Body of pancreas (tissue), 4 donors: Measurements from ENCODE around the gene FGF8. TPM values are rescaled to one million over a fixed set of nuclear protein-coding genes. Genes with fewer than 3 reads are reported as not detected.

Experiments
- ATAC-seq: fragments of 150-250 bp; one replicate; pipeline ENCODE4 v1.9.1; 2016
- DNase-seq, 4 donors: peaks; one replicate each; pipeline ENCODE4 v3.0.0-alpha.2; 2019
- H3K27ac ChIP-seq, 4 donors: fragments of 200-600 bp; sonication (generic); 1 replicate in 3 of 4; 2 replicates in 1 of 4; pipeline versions ENCODE4 v1.5.1 to v1.6.1; 2016 to 2019; ENCODE audit warnings: mild to moderate bottlenecking in 1 of 4, mixed read lengths in 1 of 4, moderate library complexity in 1 of 4
- H3K27me3 ChIP-seq, 2 donors: fragments of 200-600 bp; sonication (generic); one replicate each; pipeline ENCODE4 v1.6.0; 2016; ENCODE audit warnings: mild to moderate bottlenecking in 1 of 2
- H3K36me3 ChIP-seq, 2 donors: fragments of 200-600 bp; sonication (generic); replicated peaks in 1 of 2; 2 replicates each; pipeline ENCODE4 v1.5.1; 2016; ENCODE audit warnings: low read depth in 2 of 2; ENCODE audit not compliant: insufficient read depth in 1 of 2
- H3K4me1 ChIP-seq: fragments of 200-600 bp; sonication (generic); one replicate; pipeline ENCODE4 v1.6.0; 2016
- H3K4me3 ChIP-seq, 2 donors: fragments of 200-600 bp; sonication (generic); 1 replicate in 1 of 2; 2 replicates in 1 of 2; pipeline ENCODE4 v1.5.1; 2016 to 2019
- H3K9me3 ChIP-seq, 3 donors: fragments of 200-600 bp; sonication (generic); 1 replicate in 2 of 3; 2 replicates in 1 of 3; pipeline ENCODE4 v1.5.1; 2016
- POLR2A ChIP-seq, 3 donors: fragments of 450-650 bp; IDR thresholded peaks; one replicate each; pipeline ENCODE4 v1.6.1; 2016; ENCODE audit warnings: antibody characterized with exemption in 3 of 3, mild to moderate bottlenecking in 2 of 3
- WGBS, 2 donors: methylation state at CpG; one replicate each; pipeline ENCODE4 v1.1.5; 2017; 5-methylcytosine and 5-hydroxymethylcytosine counted together
- intact Hi-C: fragments of 100-400 bp; cut with DNase I; formaldehyde crosslinking; loops from one replicate; pipeline ENCODE4 v1.15.1; 2023
- total RNA-seq, 2 donors: library from RNA; depleted of rRNA; stranded (reverse); fragments of >200 nt; gene quantifications; one replicate each; pipeline ENCODE4 v1.1.0, GENCODE V29; 2016
- TF ChIP-seq, protein P1 (sequence below), 7 experiments: fragments of 450-650 bp in 4 of 7; fragments of 200-600 bp in 3 of 7; sonication (generic) in 3 of 7; IDR thresholded peaks; one replicate each; pipeline ENCODE4 v1.5.1; 2016 to 2019; ENCODE audit warnings: antibody characterized with exemption in 7 of 7

FGF8 gene
- total RNA-seq, 2 donors from 2014 or later, result not detected

DNA sequence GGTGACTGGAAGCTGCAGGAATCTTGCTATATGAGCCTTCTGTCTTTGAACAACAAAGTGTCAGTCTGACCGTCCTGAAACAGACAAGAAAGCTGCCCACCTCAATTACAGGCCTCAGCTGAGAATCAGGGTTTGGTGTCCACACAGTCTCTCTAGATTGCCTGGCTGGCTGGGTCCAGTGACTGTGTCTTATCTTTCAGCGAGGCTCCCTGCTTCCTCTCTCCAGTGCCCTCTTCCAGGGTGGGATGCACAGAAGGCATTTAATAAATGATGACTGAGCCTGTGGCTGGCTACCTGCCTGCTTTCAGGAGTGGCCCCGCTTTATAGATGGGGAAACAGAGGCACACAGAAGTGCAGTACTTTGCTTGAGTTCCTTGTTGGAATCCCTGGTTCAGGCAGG lies 27.4 kb downstream of the FGF8 start:
- H3K27ac ChIP-seq, result no peak overlapping the region
- no peak for DNase-seq
- ATAC-seq, result no peak
- H3K4me1 ChIP-seq, result no peaks in the 10 kb centered on the region
- WGBS, 2 donors, result 84 to 88% methylated on average over 3 of the region's 3 CpGs
- intact Hi-C loops, result no loop called here
- no peak for TF ChIP-seq POLR2A (IDR thresholded peaks at IDR 0.05)
- TF ChIP-seq, protein P1, sequence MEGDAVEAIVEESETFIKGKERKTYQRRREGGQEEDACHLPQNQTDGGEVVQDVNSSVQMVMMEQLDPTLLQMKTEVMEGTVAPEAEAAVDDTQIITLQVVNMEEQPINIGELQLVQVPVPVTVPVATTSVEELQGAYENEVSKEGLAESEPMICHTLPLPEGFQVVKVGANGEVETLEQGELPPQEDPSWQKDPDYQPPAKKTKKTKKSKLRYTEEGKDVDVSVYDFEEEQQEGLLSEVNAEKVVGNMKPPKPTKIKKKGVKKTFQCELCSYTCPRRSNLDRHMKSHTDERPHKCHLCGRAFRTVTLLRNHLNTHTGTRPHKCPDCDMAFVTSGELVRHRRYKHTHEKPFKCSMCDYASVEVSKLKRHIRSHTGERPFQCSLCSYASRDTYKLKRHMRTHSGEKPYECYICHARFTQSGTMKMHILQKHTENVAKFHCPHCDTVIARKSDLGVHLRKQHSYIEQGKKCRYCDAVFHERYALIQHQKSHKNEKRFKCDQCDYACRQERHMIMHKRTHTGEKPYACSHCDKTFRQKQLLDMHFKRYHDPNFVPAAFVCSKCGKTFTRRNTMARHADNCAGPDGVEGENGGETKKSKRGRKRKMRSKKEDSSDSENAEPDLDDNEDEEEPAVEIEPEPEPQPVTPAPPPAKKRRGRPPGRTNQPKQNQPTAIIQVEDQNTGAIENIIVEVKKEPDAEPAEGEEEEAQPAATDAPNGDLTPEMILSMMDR (IDR thresholded peaks at IDR 0.05), result no peak
- H3K4me3 ChIP-seq, result no peak overlapping the region
- H3K27me3 ChIP-seq, result no peaks in the 10 kb centered on the region
- H3K9me3 ChIP-seq, result no peaks in the 10 kb centered on the region
- H3K36me3 ChIP-seq, result no peaks in the 10 kb centered on the region

DNA sequence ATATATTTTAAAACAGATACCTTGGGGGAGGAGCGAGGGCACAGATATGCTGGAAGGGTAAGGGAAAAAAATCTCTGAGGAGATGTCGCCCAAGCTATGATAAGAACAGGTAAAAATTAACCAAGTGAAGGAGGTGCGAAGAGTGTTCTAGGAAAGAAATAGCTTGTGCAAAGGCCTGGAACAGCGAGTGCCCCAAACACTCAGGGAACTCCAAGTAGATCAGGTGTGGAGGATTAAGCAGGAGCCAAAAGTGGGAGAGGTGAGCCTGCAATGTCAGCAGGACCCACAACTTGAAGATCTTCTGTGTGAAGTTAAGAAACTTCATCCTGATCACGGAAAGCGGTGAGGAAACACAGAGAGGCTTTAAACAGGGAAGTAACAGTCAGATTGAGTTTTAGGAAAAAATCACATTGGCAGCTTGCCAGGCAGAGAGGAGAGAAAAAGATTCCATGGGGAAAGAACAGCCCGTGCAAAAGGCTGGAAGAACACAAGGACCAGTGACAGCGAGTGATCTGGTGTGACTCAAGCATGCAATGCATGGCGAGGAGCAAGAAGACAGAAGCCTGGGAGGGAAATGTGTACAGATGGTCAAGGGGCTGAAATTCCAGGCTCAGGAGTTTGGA lies 30.7 kb downstream of the FGF8 start:
- TF ChIP-seq, protein P1 (IDR thresholded peaks at IDR 0.05), result no peak
- TF ChIP-seq POLR2A (IDR thresholded peaks at IDR 0.05), result no peak
- DNase-seq (no peak), ATAC-seq (no peak)
- H3K4me1 ChIP-seq, result no peaks in the 10 kb centered on the region
- 58 to 61% methylated on average over 9 of the region's 9 CpGs for WGBS, 2 donors
- no peaks in the 10 kb centered on the region for H3K36me3 ChIP-seq
- H3K4me3 ChIP-seq, result no peak overlapping the region
- H3K27ac ChIP-seq, result no peak overlapping the region
- H3K9me3 ChIP-seq, result no peaks in the 10 kb centered on the region
- H3K27me3 ChIP-seq, result no peaks in the 10 kb centered on the region
- intact Hi-C loops, result no loop called here

DNA sequence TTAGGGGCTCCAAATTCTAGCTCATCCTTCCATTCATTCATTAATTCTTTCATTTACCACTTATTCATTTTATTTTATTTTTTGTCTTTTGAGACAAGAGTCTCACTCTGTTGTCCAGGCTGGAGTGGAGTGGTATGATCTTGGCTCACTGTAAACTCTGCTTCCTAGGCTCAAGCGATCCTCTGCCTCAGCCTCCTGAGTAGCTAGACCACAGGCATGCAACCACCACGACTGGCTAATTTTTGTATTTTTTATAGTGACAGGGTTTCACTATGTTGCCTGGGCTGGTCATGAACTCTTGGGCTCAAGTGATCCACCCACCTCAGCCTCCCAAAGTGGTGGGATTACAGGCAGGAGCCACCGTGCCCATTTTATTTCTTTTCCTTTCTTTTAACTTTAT lies 31.6 kb downstream of the FGF8 start:
- no peak for TF ChIP-seq POLR2A (IDR thresholded peaks at IDR 0.05)
- TF ChIP-seq, protein P1 (IDR thresholded peaks at IDR 0.05), result no peak
- 74 to 78% methylated on average over 3 of the region's 3 CpGs for WGBS, 2 donors
- no peaks in the 10 kb centered on the region for H3K9me3 ChIP-seq
- DNase-seq, result no peak
- no peak overlapping the region for H3K27ac ChIP-seq
- no peaks in the 10 kb centered on the region for H3K4me1 ChIP-seq
- ATAC-seq, result no peak
- H3K36me3 ChIP-seq, result no peaks in the 10 kb centered on the region
- intact Hi-C loops, result no loop called here
- no peaks in the 10 kb centered on the region for H3K27me3 ChIP-seq
- H3K4me3 ChIP-seq, result no peak overlapping the region

DNA sequence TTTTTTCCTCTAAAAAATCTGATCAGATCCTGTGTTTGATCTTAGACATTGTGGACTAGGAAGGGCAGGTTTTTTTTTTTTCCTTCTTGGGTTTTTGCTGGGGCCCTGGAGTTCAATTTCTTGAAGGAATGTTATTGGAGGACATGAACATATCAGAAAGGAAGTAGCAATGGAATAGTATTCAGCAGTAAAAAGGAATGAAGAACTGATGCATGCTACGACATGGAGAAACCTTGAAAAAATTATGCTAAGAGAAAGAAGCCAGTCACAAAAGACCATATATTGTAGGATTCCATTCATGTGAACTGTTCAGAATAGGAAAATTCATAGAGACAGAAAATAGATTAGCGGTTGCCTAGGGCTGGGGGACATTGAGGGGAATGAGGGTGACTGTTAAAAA lies 34.0 kb downstream of the FGF8 start:
- Histone ChIP-seq H3K4me3 (no peak overlapping the region), H3K4me1 (no peaks in the 10 kb centered on the region), H3K36me3 (no peaks in the 10 kb centered on the region), H3K27ac (no peak overlapping the region), H3K27me3 (no peaks in the 10 kb centered on the region), H3K9me3 (no peaks in the 10 kb centered on the region)
- intact Hi-C loops, result no loop called here
- TF ChIP-seq, protein P1 (IDR thresholded peaks at IDR 0.05), result no peak
- no peak for TF ChIP-seq POLR2A (IDR thresholded peaks at IDR 0.05)
- DNase-seq (no peak), ATAC-seq (no peak)
- 48 to 50% methylated on average over 2 of the region's 2 CpGs for WGBS, 2 donors

DNA sequence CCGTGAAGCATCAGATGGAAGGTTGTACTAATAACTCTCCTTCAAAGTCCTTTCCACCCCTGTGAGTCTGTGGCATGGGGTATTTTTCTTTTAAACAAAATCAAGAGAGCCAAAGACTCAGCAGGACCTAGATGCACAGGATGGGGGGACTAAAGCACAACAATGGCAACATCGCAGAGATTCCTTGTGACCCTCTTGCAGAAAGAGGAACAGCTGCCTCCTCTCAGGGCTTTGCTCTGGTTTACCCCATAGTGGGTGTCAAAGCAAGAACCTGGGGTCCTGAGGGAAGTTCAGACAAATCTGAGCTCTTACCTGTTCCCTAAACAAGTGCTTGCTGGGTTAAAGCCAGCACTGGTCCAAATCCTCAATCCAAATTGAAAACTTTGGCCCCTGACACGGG lies 39.2 kb downstream of the FGF8 start:
- TF ChIP-seq, protein P1 (IDR thresholded peaks at IDR 0.05), result no peak
- no peak for TF ChIP-seq POLR2A (IDR thresholded peaks at IDR 0.05)
- intact Hi-C loops, result no loop called here
- Histone ChIP-seq H3K9me3 (no peaks in the 10 kb centered on the region), H3K4me3 (no peak overlapping the region), H3K36me3 (no peaks in the 10 kb centered on the region), H3K27ac (no peak overlapping the region), H3K27me3 (no peaks in the 10 kb centered on the region), H3K4me1 (no peaks in the 10 kb centered on the region)
- no peak for ATAC-seq
- no peak for DNase-seq
- 81 to 90% methylated on average over 3 of the region's 3 CpGs for WGBS, 2 donors
